ENCODE results near the gene PCDHA4.
"Not testable (repeated sequence)": the region's sequence is repeated elsewhere in the genome, so short reads cannot be mapped to it uniquely, and the experiment has no call there.

The PCDHA4 gene

DNA sequence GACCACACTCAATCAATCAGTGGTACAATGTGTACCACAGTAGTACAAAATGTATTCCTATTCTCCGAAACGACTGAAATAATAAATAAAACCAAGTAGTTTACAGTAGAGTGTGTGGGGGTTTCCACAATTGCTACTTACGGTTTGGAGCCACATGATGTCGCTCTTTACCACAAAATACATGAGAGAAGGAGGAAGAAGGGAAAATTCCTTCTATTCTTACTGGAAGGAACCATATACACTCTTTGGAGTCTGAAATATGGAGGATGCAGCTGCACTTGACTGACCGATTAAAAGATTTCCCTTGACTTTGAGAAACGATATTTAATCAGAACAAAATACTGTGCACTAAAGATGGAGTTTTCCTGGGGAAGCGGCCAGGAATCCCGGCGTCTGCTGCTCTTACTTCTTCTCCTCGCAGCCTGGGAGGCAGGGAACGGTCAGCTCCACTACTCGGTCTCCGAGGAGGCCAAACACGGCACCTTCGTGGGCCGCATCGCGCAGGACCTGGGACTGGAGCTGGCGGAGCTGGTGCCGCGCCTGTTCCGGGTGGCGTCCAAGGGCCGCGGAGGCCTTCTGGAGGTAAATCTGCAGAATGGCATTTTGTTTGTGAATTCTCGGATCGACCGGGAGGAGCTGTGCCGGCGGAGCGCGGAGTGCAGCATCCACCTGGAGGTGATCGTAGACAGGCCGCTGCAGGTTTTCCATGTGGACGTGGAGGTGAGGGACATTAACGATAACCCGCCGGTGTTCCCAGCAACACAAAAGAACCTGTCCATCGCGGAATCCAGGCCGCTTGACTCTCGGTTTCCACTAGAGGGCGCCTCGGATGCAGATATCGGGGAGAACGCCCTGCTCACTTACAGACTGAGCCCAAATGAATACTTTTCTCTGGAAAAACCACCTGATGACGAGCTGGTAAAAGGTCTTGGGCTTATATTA lies at the start of gene PCDHA4:
Gene PCDHA4, plus strand, starts transcription at position 235 of the 942 bp plus-strand sequence.
- Histone ChIP-seq H3K27ac (no peak within 1 kb of the TSS), H3K4me3 (peak within 1 kb of the TSS in 6 of 7 experiments; percentile 9 to 28 (median 10))

DNA sequence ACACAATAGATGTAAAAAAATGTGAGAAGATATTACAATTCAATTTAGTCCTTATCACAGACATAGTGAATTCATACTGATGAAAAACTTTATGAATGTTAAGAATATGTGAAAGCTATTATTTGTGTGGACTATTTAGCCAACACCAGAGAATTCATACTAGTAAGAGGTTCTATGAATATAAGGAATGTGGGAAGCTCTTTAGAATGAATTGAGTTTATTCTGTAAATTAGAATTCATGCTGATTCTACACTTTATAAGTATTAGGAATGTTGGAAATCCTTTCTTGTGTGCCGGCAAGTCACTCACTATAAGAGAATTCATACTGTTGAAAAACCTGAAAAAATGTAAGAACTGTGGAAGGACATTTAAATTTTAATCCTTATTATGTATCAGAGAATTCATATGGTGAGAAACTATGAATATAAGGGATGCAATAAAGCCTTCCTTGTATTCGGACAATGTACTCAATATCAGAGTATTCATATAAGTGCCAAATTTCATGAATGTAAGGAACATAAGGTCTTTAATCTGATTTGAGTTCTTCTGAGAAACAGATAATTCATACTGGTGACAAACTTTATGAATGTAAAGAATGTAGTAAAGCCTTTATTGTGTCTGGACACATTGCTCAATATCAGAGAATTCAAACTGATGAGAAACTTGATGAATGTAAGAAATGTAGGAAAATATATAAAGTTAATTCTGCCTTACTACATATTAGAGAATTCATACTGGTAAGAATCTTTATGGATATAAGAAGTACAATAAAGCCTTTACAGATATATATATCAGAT lies 42.5 kb upstream of the PCDHA4 start:
- no peak overlapping the region for H3K27ac ChIP-seq
- no peak overlapping the region for H3K4me3 ChIP-seq

DNA sequence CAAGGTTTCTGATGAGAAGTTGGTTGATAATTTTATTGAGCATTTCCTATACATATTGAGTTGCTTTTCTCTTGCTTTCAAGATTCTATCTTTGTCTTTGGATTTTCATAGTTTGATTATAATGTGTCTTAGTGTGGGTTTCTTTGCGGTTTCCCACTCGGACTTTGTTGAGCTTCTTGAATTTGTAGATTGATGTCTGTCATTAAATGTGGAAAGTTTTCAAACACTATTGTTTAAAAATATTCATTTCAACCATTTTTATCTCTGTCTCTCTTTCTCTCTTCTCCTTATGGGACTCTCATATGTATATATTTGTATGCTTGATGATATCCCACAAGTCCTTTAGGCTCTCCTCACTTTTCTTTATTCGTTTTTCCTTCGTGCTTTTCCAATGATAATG lies 39.4 kb upstream of the PCDHA4 start:
- H3K27ac ChIP-seq, result no peak overlapping the region
- no peak overlapping the region for H3K4me3 ChIP-seq

DNA sequence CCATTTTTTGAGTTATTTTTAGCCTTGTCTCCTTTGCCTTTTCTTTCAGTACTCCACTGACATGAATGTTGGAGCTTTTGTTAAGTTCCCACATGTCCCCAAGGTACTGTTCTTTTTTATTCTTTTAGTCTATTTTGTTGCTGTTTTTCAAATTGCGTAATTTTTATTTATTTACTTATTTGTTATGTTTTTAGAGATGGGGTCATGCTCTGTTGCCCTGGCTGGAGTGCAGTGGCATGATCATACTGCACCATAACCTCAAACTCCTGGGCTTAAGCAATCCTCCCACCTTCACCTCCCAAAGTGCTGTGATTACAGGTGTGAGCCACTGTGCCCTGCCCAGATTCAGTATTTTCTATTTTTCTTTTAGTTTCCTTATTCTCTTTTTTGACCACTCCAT lies 26.4 kb upstream of the PCDHA4 start:
- H3K4me3 ChIP-seq, result no peak overlapping the region
- no peak overlapping the region for H3K27ac ChIP-seq

DNA sequence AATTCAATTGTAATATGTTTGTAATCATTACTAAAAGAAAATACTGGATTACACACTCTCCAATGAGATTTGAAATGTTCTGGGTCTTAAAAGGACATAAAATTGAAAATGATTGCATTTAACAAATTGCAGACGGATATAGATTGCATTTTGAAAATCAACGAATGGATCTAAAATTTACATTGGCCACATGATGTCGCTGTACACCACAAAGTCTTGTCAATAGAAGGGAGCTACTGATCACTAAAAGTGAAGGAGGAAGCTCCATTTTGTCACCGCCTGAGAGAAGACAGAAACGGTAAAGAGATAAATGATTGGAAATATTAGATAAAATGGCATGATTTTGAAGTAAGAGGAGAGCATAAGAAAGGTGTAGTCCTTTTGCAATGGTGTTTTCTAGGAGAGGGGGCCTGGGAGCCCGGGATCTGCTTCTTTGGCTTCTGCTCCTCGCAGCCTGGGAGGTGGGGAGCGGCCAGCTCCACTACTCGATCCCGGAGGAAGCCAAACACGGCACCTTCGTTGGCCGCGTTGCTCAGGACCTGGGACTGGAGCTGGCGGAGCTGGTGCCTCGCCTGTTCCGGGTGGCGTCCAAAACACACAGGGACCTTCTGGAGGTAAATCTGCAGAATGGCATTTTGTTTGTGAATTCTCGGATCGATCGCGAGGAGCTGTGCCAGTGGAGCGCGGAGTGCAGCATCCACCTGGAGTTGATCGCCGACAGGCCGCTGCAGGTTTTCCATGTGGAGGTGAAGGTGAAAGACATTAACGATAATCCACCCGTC lies 20.8 kb upstream of the PCDHA4 start, which contains the start of gene PCDHA1:
Gene PCDHA1, plus strand, starts transcription at position 236 of the 782 bp plus-strand sequence.
- Histone ChIP-seq H3K4me3 (no peak within 1 kb of the TSS), H3K27ac (no peak within 1 kb of the TSS)

DNA sequence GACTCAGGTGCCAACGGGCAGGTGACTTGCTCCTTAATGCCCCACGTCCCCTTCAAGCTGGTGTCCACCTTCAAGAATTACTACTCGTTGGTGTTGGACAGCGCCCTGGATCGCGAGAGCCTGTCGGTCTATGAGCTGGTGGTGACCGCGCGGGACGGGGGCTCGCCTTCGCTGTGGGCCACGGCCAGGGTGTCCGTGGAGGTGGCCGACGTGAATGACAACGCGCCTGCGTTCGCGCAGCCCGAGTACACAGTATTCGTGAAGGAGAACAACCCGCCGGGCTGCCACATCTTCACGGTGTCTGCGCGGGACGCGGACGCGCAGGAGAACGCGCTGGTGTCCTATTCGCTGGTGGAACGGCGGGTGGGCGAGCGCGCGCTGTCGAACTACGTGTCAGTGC lies 19.4 kb upstream of the PCDHA4 start:
- H3K27ac ChIP-seq, H3K4me3 ChIP-seq: not testable (repeated sequence)

DNA sequence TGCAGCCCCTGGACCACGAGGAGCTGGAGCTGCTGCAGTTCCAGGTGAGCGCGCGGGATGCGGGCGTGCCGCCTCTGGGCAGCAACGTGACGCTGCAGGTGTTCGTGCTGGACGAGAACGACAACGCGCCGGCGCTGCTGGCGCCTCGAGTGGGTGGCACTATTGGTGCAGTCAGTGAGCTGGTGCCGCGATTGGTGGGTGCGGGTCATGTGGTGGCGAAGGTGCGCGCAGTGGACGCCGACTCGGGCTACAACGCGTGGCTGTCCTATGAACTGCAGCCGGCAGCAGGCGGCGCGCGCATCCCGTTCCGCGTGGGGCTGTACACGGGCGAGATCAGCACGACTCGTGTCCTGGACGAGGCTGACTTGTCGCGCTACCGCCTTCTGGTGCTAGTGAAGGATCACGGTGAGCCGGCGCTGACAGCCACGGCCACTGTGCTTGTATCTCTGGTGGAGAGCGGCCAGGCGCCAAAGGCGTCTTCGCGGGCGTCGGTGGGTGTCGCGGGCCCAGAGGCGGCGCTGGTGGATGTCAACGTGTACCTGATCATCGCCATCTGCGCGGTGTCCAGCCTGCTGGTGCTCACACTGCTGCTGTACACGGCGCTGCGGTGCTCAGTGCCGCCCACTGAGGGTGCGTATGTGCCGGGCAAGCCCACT lies 18.9 kb upstream of the PCDHA4 start:
- H3K4me3 ChIP-seq, H3K27ac ChIP-seq: not testable (repeated sequence)

DNA sequence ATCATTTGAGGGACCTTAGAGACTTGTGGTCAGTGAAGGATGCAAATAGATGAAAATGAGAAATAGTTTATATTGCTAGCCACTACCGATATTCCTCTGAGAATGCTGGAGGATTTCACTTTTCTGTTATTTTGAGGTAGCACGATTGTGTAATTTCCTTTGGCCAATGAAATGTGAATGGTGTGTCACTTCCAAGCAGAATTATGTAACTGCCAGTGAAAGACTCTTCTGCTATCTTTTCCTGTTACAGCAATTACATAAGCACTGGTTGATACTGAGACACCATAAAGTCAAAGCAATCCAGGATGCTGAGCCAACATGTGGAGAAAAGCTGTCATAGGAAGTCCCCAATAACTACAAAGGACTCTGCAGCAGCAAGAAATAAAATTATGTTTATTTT lies 15.8 kb upstream of the PCDHA4 start:
- no peak overlapping the region for H3K4me3 ChIP-seq
- no peak overlapping the region for H3K27ac ChIP-seq

DNA sequence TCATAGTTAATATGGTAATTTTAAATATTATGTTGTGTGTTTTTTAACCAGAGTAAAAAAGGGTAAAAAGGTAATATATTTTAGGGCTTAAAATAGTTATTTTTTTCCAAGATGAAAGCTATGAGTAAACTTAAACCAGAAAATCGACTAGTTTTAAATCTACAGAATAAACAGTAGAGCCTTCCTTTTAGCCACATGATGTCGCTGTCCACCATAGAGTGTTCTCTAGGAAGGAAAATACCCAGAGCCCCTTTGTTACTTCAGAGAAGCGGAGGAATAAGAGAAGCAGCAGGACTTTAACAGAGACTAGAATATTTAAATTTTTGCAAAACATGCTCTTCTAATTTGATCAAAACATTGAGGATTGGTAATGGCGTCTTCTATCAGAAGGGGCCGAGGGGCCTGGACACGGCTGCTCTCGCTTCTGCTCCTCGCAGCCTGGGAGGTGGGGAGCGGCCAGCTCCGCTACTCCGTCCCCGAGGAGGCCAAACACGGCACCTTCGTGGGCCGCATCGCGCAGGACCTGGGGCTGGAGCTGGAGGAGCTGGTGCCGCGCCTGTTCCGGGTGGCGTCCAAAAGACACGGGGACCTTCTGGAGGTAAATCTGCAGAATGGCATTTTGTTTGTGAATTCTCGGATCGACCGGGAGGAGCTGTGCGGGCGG lies 12.1 kb upstream of the PCDHA4 start, which contains the start of gene PCDHA2:
Gene PCDHA2, plus strand, starts transcription at position 258 of the 664 bp plus-strand sequence.
- Histone ChIP-seq H3K4me3 (no peak within 1 kb of the TSS), H3K27ac (no peak within 1 kb of the TSS)

DNA sequence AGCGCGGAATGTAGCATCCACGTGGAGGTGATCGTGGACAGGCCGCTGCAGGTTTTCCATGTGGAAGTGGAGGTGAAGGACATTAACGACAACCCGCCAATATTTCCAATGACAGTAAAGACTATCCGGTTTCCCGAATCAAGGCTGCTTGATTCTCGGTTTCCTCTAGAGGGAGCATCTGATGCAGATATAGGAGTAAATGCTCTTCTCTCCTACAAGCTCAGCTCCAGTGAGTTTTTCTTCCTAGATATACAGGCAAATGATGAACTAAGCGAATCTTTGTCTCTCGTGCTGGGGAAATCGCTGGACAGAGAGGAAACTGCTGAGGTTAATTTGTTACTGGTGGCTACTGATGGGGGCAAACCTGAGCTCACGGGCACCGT lies 11.6 kb upstream of the PCDHA4 start:
- no peak overlapping the region for H3K4me3 ChIP-seq
- H3K27ac ChIP-seq, result no peak overlapping the region

DNA sequence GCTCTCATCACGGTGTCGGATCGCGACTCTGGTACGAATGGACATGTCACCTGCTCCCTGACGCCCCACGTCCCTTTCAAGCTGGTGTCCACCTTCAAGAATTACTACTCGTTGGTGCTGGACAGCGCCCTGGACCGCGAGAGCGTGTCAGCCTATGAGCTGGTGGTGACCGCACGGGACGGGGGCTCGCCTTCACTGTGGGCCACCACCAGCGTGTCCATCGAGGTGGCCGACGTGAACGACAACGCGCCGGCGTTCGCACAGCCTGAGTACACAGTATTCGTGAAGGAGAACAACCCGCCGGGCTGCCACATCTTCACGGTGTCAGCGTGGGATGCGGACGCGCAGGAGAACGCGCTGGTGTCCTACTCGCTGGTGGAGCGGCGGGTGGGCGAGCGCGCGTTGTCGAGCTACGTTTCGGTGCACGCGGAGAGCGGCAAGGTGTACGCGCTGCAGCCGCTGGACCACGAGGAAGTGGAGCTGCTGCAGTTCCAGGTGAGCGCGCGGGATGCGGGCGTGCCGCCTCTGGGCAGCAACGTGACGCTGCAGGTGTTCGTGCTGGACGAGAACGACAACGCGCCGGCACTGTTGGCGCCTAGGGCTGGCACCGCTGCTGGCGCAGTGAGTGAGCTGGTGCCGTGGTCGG lies 10.7 kb upstream of the PCDHA4 start:
- not testable (repeated sequence) for H3K27ac ChIP-seq, H3K4me3 ChIP-seq

DNA sequence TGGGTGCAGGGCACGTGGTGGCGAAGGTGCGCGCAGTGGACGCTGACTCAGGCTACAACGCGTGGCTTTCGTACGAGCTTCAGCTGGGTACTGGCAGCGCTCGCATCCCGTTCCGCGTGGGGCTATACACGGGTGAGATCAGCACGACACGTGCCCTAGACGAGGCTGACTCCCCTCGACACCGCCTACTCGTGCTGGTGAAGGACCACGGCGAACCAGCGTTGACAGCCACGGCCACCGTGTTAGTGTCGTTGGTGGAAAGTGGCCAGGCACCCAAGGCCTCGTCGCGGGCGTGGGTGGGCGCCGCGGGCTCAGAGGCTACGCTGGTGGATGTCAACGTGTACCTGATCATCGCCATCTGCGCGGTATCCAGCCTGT lies 10.2 kb upstream of the PCDHA4 start:
- H3K27ac ChIP-seq, result no peak overlapping the region
- H3K4me3 ChIP-seq, result no peak overlapping the region

DNA sequence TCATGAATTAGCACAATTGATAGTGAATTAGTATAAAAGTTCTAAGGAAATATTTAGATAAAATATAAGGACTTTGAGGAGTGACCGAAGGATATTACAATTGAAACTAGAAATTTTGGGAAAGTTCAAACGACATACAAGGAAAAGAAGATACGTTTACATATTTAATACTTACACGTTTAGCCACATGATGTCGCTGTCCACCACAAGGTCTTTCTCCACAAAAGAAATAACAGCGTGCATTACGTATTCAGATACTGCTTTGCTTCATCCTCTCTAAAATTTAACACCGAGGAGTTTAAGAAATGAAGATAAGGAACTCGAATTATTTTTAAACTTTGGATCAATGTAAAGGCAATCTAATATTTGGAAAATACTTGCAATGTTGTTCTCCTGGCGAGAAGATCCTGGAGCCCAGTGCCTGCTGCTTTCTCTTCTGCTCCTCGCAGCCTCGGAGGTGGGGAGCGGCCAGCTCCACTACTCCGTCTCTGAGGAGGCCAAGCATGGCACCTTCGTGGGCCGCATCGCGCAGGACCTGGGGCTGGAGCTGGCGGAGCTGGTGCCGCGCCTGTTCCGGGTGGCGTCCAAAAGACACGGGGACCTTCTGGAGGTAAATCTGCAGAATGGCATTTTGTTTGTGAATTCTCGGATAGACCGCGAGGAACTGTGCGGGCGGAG lies 5.9 kb upstream of the PCDHA4 start, which contains the start of gene PCDHA3:
Gene PCDHA3, plus strand, starts transcription at position 242 of the 678 bp plus-strand sequence.
- Histone ChIP-seq H3K27ac (no peak within 1 kb of the TSS), H3K4me3 (peak within 1 kb of the TSS in 1 of 7 experiments; percentile 12)

DNA sequence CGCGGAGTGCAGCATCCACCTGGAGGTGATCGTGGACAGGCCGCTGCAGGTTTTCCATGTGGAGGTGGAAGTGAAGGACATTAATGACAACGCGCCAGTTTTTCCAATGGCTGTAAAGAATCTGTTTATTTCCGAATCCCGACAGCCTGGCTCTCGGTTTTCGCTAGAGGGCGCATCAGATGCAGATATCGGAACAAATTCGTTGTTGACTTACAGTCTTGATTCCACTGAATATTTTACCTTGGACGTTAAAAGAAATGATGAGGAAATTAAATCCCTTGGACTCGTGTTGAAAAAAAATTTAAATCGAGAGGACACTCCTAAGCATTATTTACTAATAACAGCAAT lies 5.4 kb upstream of the PCDHA4 start:
- H3K27ac ChIP-seq, result no peak overlapping the region
- H3K4me3 ChIP-seq, result peak overlapping the region in 1 of 7 experiments; percentile 12

DNA sequence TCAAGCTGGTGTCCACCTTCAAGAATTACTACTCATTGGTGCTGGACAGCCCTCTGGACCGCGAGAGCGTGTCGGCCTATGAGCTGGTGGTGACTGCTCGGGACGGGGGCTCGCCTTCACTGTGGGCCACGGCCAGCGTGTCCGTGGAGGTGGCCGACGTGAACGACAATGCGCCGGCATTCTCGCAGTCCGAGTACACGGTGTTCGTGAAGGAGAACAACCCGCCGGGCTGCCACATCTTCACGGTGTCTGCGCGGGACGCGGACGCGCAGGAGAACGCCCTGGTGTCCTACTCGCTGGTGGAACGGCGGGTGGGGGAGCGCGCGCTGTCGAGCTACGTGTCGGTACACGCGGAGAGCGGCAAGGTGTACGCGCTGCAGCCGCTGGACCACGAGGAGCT lies 4.5 kb upstream of the PCDHA4 start:
- not testable (repeated sequence) for H3K4me3 ChIP-seq, H3K27ac ChIP-seq

DNA sequence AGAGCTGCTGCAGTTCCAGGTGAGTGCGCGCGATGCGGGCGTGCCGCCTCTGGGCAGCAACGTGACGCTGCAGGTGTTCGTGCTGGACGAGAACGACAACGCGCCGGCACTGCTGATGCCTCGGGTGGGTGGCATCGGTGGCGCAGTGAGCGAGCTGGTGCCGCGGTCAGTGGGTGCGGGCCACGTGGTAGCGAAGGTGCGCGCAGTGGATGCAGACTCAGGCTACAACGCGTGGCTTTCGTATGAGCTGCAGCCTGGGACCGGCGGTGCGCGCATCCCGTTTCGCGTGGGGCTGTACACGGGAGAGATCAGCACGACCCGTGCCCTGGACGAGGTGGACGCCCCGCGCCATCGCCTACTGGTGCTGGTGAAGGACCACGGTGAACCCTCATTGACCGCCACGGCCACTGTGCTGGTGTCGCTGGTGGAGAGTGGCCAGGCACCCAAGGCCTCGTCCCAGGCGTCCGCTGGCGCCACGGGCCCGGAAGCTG lies 4.0 kb upstream of the PCDHA4 start:
- Histone ChIP-seq H3K27ac (no peak overlapping the region), H3K4me3 (no peak overlapping the region)

DNA sequence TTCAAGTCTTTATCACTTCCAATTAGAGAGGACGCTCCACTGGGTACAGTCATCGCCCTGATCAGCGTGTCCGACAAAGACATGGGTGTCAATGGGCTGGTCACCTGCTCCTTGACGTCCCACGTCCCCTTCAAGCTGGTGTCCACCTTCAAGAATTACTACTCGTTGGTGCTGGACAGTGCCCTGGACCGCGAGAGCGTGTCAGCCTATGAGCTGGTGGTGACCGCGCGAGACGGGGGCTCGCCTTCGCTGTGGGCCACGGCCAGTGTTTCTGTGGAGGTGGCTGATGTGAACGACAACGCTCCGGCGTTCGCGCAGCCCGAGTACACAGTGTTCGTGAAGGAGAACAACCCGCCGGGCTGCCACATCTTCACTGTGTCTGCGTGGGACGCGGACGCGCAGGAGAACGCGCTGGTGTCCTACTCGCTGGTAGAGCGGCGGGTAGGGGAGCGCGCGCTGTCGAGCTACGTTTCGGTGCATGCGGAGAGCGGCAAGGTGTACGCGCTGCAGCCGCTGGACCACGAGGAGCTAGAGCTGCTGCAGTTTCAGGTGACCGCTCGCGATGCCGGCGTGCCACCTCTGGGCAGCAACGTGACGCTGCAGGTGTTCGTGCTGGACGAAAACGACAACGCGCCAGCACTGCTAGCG lies 1.5 kb downstream of the PCDHA4 start:
- not testable (repeated sequence) for H3K4me3 ChIP-seq, H3K27ac ChIP-seq

All from skin epidermis (tissue), 12 donors.